ENCODE data around the gene PKP4. TPM values are rescaled to one million over a fixed set of nuclear protein-coding genes. Genes with fewer than 3 reads are reported as not detected.

PKP4 gene
- total and polyA plus RNA-seq, 2 donors from 2014 or later: 120 to 243 TPM

GRCh38 chr2:158730621-158731140, 273.9 kb downstream of the PKP4 start:
- Histone ChIP-seq H3K9me3 (ENCODE audit: control insufficient read depth in 2 of 3, insufficient read depth in 1 of 3, low read length in 3 of 3) (no peaks in the 10 kb centered on the region), H3K27me3 (ENCODE audit: control insufficient read depth, insufficient read depth, low read length) (no peaks in the 10 kb centered on the region), H3K4me3 (ENCODE audit: low read length in 3 of 3) (no peak overlapping the region), H3K4me1 (ENCODE audit: control insufficient read depth in 2 of 3, insufficient read depth in 2 of 3, low read depth in 1 of 3, low read length in 3 of 3) (peaks cover 0 to 2% (median 0%) of the 10 kb centered on the region in 3 donors), H3K27ac (ENCODE audit: low read depth in 2 of 2, low read length in 2 of 2) (no peak overlapping the region), H3K9ac (ENCODE audit: low read length in 3 of 3) (no peak overlapping the region), H3K36me3 (ENCODE audit: control insufficient read depth in 2 of 3, insufficient read depth in 3 of 3, low read length in 3 of 3) (no peaks in the 10 kb centered on the region)
- no peak for TF ChIP-seq CTCF (IDR thresholded peaks at IDR 0.05; ENCODE audit: borderline replicate concordance, extremely low read depth, insufficient read depth)
- intact Hi-C loops (cut with DNase I): no loop called here
- DNase-seq: peak in 1 of 5 donors; percentile 31
- no peak for FAIRE-seq

- H3K27me3 ChIP-seq (ENCODE audit: control insufficient read depth, insufficient read depth, low read length): no peaks in the 10 kb centered on the region
- no peaks in the 10 kb centered on the region for H3K9me3 ChIP-seq (ENCODE audit: control insufficient read depth in 2 of 3, insufficient read depth in 1 of 3, low read length in 3 of 3)
- no peak for FAIRE-seq
- no peak overlapping the region for H3K27ac ChIP-seq (ENCODE audit: low read depth in 2 of 2, low read length in 2 of 2)
- no peak overlapping the region for H3K4me3 ChIP-seq (ENCODE audit: low read length in 3 of 3)
- H3K36me3 ChIP-seq (ENCODE audit: control insufficient read depth in 2 of 3, insufficient read depth in 3 of 3, low read length in 3 of 3): no peaks in the 10 kb centered on the region
- no peak for TF ChIP-seq CTCF (IDR thresholded peaks at IDR 0.05; ENCODE audit: borderline replicate concordance, extremely low read depth, insufficient read depth)
- no peak overlapping the region for H3K9ac ChIP-seq (ENCODE audit: low read length in 3 of 3)
- DNase-seq: no peak
- intact Hi-C loops (cut with DNase I): no loop called here
- peaks cover 0 to 2% (median 0%) of the 10 kb centered on the region in 3 donors for H3K4me1 ChIP-seq (ENCODE audit: control insufficient read depth in 2 of 3, insufficient read depth in 2 of 3, low read depth in 1 of 3, low read length in 3 of 3)
Observed at GRCh38 chr2:158731386-158731785, 274.6 kb downstream of the PKP4 start.

Other genes with a start within 250 kb of the PKP4 start
- gene CCDC148, start 199 bp upstream of the PKP4 start, total RNA-seq: 21.0 TPM
- 6.6 TPM for gene CCDC148, start 199 bp upstream of the PKP4 start, polyA plus RNA-seq (ENCODE audit: insufficient read depth, low read depth, low replicate concordance)